CD4-positive, alpha-beta T cell (primary cell): ENCODE data around the gene CSRP1. TPM values are rescaled to one million over a fixed set of nuclear protein-coding genes. Genes with fewer than 3 reads are reported as not detected.

Experiments used
- ATAC-seq: fragments of 200-7000 bp; cut with Tn5 transposase; one replicate; pipeline ENCODE4 v1.10.0; 2022; ENCODE audit warnings: mild to moderate bottlenecking; ENCODE audit not compliant: poor library complexity
- CTCF ChIA-PET: fragments of 350-600 bp; sonication (Branson Sonifier 250); formaldehyde crosslinking; loops from one replicate; lab custom pipeline; 2021; ENCODE audit warnings: antibody characterized with exemption, inconsistent platforms; lab: Charles Lee
- POLR2A ChIA-PET: fragments of 350-600 bp; sonication (Branson Sonifier 250); formaldehyde crosslinking; loops from one replicate; lab custom pipeline; 2021; ENCODE audit warnings: antibody characterized with exemption, inconsistent platforms; lab: Charles Lee
- DNase-seq, 14 experiments: peaks; one replicate each; pipeline ENCODE4 v3.0.0-alpha.2; 2013 to 2020; ENCODE audit warnings: mixed read lengths in 2 of 14
- H3K27ac ChIP-seq, 2 donors: one replicate each; pipeline versions ENCODE4 v1.5.1 to v1.7.0; 2013; ENCODE audit warnings: low read length in 2 of 2, low read depth in 1 of 2, mild to moderate bottlenecking in 1 of 2
- H3K27me3 ChIP-seq, 2 experiments: 1 replicate in 1 of 2; 2 replicates in 1 of 2; pipeline versions ENCODE4 v1.6.1 to v1.7.0; 2013; ENCODE audit warnings: low read length in 2 of 2, control low read depth in 1 of 2, mild to moderate bottlenecking in 1 of 2, moderate library complexity in 1 of 2; ENCODE audit not compliant: insufficient read depth in 2 of 2, control insufficient read depth in 1 of 2
- H3K36me3 ChIP-seq: one replicate; pipeline ENCODE4 v1.6.1; 2013; ENCODE audit warnings: low read length, control low read depth; ENCODE audit not compliant: insufficient read depth
- H3K4me1 ChIP-seq: one replicate; pipeline ENCODE4 v1.6.1; 2013; ENCODE audit warnings: low read length, control low read depth; ENCODE audit not compliant: insufficient read depth
- H3K4me3 ChIP-seq: one replicate; pipeline ENCODE4 v1.5.1; 2013; ENCODE audit warnings: mild to moderate bottlenecking, low read length, moderate library complexity
- H3K9me3 ChIP-seq, 2 experiments: 1 replicate in 1 of 2; 2 replicates in 1 of 2; pipeline versions ENCODE4 v1.6.1 to v1.7.0; 2013; ENCODE audit warnings: low read length in 2 of 2, mild to moderate bottlenecking in 2 of 2, control low read depth in 1 of 2, moderate library complexity in 1 of 2; ENCODE audit not compliant: control insufficient read depth in 1 of 2, insufficient read depth in 1 of 2
- H3K27ac Mint-ChIP-seq: one replicate; pipeline ENCODE4 v1.8.0; 2020; ENCODE audit warnings: mixed read lengths
- H3K27me3 Mint-ChIP-seq: one replicate; pipeline ENCODE4 v1.8.0; 2021; ENCODE audit warnings: mixed read lengths
- H3K36me3 Mint-ChIP-seq: one replicate; pipeline ENCODE4 v1.8.0; 2021; ENCODE audit warnings: low read depth, mixed read lengths
- H3K4me1 Mint-ChIP-seq: one replicate; pipeline ENCODE4 v1.8.0; 2021; ENCODE audit warnings: low read depth, mixed read lengths
- H3K4me3 Mint-ChIP-seq: one replicate; pipeline ENCODE4 v1.8.0; 2020; ENCODE audit warnings: mild to moderate bottlenecking, mixed read lengths
- H3K9me3 Mint-ChIP-seq: one replicate; pipeline ENCODE4 v1.8.0; 2020; ENCODE audit warnings: mixed read lengths
- CTCF ChIP-seq: fragments of 200-600 bp; IDR thresholded peaks from one replicate; pipeline ENCODE4 v1.8.0; 2022; ENCODE audit warnings: antibody characterized with exemption, mild to moderate bottlenecking
- intact Hi-C, 2 experiments: fragments of 100-400 bp; cut with DNase I in 1 of 2; cut with micrococcal nuclease in 1 of 2; formaldehyde crosslinking; loops; one replicate each; pipeline versions ENCODE4 v1.15.1 to v1.9.0; 2023 to 2025; cut with DNase I, micrococcal nuclease
- total RNA-seq, 174 experiments: library from RNA in 2 of 174; stranded (reverse) in 2 of 174; gene quantifications; one replicate each; pipeline ENCODE4 v1.2.3 and lab custom pipeline; 2021 to 2026

The CSRP1 gene
- total RNA-seq, 2 experiments from 2014 or later: 34.8 to 39.9 TPM

GRCh38 chr1:201501144-201501543 is 5.8 kb downstream of the CSRP1 start:
- H3K27ac Mint-ChIP-seq: no peak overlapping the region
- CTCF ChIA-PET: interaction anchor here (4.3 kb wide), 1 partner anchor 11 kb away, joined by 29 read pairs; no protein-coding TSS in a partner anchor
- POLR2A ChIA-PET: no interaction called here
- intact Hi-C loops: loop anchor here in 1 of 2 experiments (10.0 kb wide), 1 partner anchor 346 kb away; the partner anchor contains the start of gene TMEM9
- no peak overlapping the region for H3K27ac ChIP-seq
- no peaks in the 10 kb centered on the region for H3K9me3 Mint-ChIP-seq
- TF ChIP-seq CTCF: no peak
- ATAC-seq: no peak
- no peak for DNase-seq
- no peaks in the 10 kb centered on the region for H3K27me3 Mint-ChIP-seq
- no peaks in the 10 kb centered on the region for H3K9me3 ChIP-seq
- H3K36me3 ChIP-seq: peaks cover 12% of the 10 kb centered on the region
- H3K27me3 ChIP-seq: no peaks in the 10 kb centered on the region
- H3K4me3 ChIP-seq: no peak overlapping the region
- peaks cover under 1% of the 10 kb centered on the region for H3K36me3 Mint-ChIP-seq
- no peak overlapping the region for H3K4me3 Mint-ChIP-seq
- peaks cover 24% of the 10 kb centered on the region for H3K4me1 ChIP-seq
- peaks cover 20% of the 10 kb centered on the region for H3K4me1 Mint-ChIP-seq

- H3K36me3 Mint-ChIP-seq: peaks cover 5% of the 10 kb centered on the region
- H3K4me3 Mint-ChIP-seq: no peak overlapping the region
- Histone ChIP-seq H3K36me3 (peaks cover 17% of the 10 kb centered on the region), H3K27me3 (no peaks in the 10 kb centered on the region), H3K4me3 (no peak overlapping the region), H3K27ac (no peak overlapping the region), H3K9me3 (no peaks in the 10 kb centered on the region), H3K4me1 (peaks cover 19% of the 10 kb centered on the region)
- TF ChIP-seq CTCF: no peak
- intact Hi-C loops: loop anchor here in 1 of 2 experiments (10.0 kb wide), 1 partner anchor 346 kb away; the partner anchor contains the start of gene TMEM9
- ATAC-seq (no peak), DNase-seq (no peak)
- peaks cover 15% of the 10 kb centered on the region for H3K4me1 Mint-ChIP-seq
- H3K27ac Mint-ChIP-seq: no peak overlapping the region
- H3K9me3 Mint-ChIP-seq: no peaks in the 10 kb centered on the region
- CTCF ChIA-PET: interaction anchor here (4.3 kb wide), 1 partner anchor 12 kb away, joined by 29 read pairs; no protein-coding TSS in a partner anchor
- POLR2A ChIA-PET: interaction anchor here (1.1 kb wide), 1 partner anchor 19 kb away, joined by 3 read pairs; no protein-coding TSS in a partner anchor
- H3K27me3 Mint-ChIP-seq: no peaks in the 10 kb centered on the region
Observed at GRCh38 chr1:201500670-201501120, 6.2 kb downstream of the CSRP1 start.

GRCh38 chr1:201499795-201500669 is 6.9 kb downstream of the CSRP1 start:
- H3K4me3 ChIP-seq: no peak overlapping the region
- no peaks in the 10 kb centered on the region for H3K27me3 ChIP-seq
- Mint-ChIP-seq H3K4me1 (peaks cover 9% of the 10 kb centered on the region), H3K27me3 (no peaks in the 10 kb centered on the region), H3K9me3 (no peaks in the 10 kb centered on the region), H3K4me3 (no peak overlapping the region), H3K27ac (no peak overlapping the region), H3K36me3 (peaks cover 12% of the 10 kb centered on the region)
- ChIA-PET POLR2A (interaction anchor here (1.1 kb wide), 1 partner anchor 18 kb away, joined by 3 read pairs; no protein-coding TSS in a partner anchor), CTCF (interaction anchor here (4.3 kb wide), 1 partner anchor 12 kb away, joined by 29 read pairs; no protein-coding TSS in a partner anchor)
- H3K36me3 ChIP-seq: peaks cover 23% of the 10 kb centered on the region
- H3K27ac ChIP-seq: no peak overlapping the region
- intact Hi-C loops: loop anchor here in 1 of 2 experiments (10.0 kb wide), 1 partner anchor 345 kb away; the partner anchor contains the start of gene TMEM9
- DNase-seq (no peak), ATAC-seq (no peak)
- no peaks in the 10 kb centered on the region for H3K9me3 ChIP-seq
- TF ChIP-seq CTCF: no peak
- peaks cover 13% of the 10 kb centered on the region for H3K4me1 ChIP-seq
